ENCODE data around the gene DENND1B. TPM values are rescaled to one million over a fixed set of nuclear protein-coding genes. Genes with fewer than 3 reads are reported as not detected.

DENND1B gene
- total and polyA plus RNA-seq, 2 of the 8 experiments (the other 6 are each of a cell fraction or from before 2014, with no cell fraction given): 0.74 to 3.3 TPM

DNA sequence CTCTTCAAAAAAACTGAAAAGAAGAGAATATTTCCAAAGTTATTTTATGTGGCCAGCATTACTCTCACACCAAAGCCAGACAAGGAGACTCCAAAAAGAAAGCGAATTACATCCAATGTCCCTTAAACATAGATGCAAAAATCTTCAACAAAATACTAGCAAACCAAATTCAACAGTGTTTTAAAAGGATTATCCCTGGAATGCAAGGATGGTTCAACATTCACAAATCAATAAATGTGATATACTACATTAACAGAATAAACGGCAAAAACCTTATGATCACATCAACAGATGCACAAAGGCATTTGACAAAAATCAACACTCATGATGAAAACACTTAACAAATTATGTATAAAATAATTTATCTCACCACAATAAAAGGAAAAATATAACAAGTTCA, 207.8 kb downstream of the DENND1B start (continued):
- no peak for TF ChIP-seq CHD7 (IDR thresholded peaks at IDR 0.05; ENCODE audit: insufficient replicate concordance, low read length)
- TF ChIP-seq NRF1 (IDR thresholded peaks at IDR 0.05; ENCODE audit: low read depth, low read length): no peak
- no peak for TF ChIP-seq HDAC2 (IDR thresholded peaks at IDR 0.05; ENCODE audit: borderline replicate concordance in 1 of 2, low read depth in 2 of 2, low read length in 2 of 2)
- no peak for TF ChIP-seq YY1 (IDR thresholded peaks at IDR 0.05; ENCODE audit: low read depth, low read length)
- TF ChIP-seq TAF1 (IDR thresholded peaks at IDR 0.05; ENCODE audit: low read depth, low read length): no peak
- TF ChIP-seq CBX8 (IDR thresholded peaks at IDR 0.05; ENCODE audit: borderline replicate concordance, low read depth, low read length): no peak
- TF ChIP-seq GABPA (IDR thresholded peaks at IDR 0.05; ENCODE audit: borderline replicate concordance, insufficient read depth, low read length): no peak
- no peak for TF ChIP-seq SAP30 (IDR thresholded peaks at IDR 0.05; ENCODE audit: insufficient read depth, insufficient replicate concordance, low read length)
- TF ChIP-seq MAFK (IDR thresholded peaks at IDR 0.05; ENCODE audit: low read depth, low read length): no peak
- no peak for TF ChIP-seq SP4 (IDR thresholded peaks at IDR 0.05; ENCODE audit: low read length)
- no peak for TF ChIP-seq SIRT6 (IDR thresholded peaks at IDR 0.05; ENCODE audit: low read length)

Data from H1 (cell line).